Keratinocyte (primary cell): ENCODE data around the gene PLA2G4C.

Source experiments
- CTCF ChIP-seq, 3 experiments: IDR thresholded peaks in 1 of 3; conservative IDR thresholded peaks in 1 of 3; optimal IDR thresholded peaks in 1 of 3; 2 replicates in 2 of 3; 3 replicates in 1 of 3; pipeline versions ENCODE3 to v1.5.1; 2011; ENCODE audit warnings: low read length in 3 of 3, mild to moderate bottlenecking in 3 of 3, moderate library complexity in 2 of 3, control low read depth in 1 of 3, inconsistent platforms in 1 of 3; ENCODE audit not compliant: insufficient read depth in 2 of 3; ENCODE audit errors: extremely low read depth in 1 of 3
- EZH2 ChIP-seq: IDR thresholded peaks from one replicate; pipeline ENCODE4 v1.6.1; 2012; ENCODE audit warnings: inconsistent platforms, mild to moderate bottlenecking, low read length, moderate library complexity

GRCh38 chr19:48110350-48110966 lies at the start of gene PLA2G4C:
- TF ChIP-seq CTCF (optimal IDR thresholded peaks at IDR 0.05 in 1 of 3, IDR thresholded peaks at IDR 0.05 in 1 of 3, conservative IDR thresholded peaks at IDR 0.05 in 1 of 3; ENCODE audit: extremely low read depth in 1 of 3, insufficient read depth in 2 of 3, low read length in 3 of 3) (no peak), EZH2 (no peak)
